Thyroid gland (tissue), 4 donors: ENCODE data around the gene SORCS2.

ENCODE experiments used
- POLR2A ChIP-seq, 2 donors: fragments of 450-650 bp; IDR thresholded peaks; one replicate each; pipeline ENCODE4 v1.6.1; 2017; ENCODE audit warnings: antibody characterized with exemption in 2 of 2, mild to moderate bottlenecking in 2 of 2, moderate library complexity in 1 of 2
- TF ChIP-seq, protein P1 (sequence below), 6 experiments: fragments of 200-600 bp in 3 of 6; fragments of 450-650 bp in 3 of 6; sonication (generic) in 3 of 6; IDR thresholded peaks; one replicate each; pipeline ENCODE4 v1.5.1; 2016 to 2019; ENCODE audit warnings: antibody characterized with exemption in 6 of 6, mild to moderate bottlenecking in 2 of 6, inconsistent platforms in 1 of 6, moderate library complexity in 1 of 6

DNA sequence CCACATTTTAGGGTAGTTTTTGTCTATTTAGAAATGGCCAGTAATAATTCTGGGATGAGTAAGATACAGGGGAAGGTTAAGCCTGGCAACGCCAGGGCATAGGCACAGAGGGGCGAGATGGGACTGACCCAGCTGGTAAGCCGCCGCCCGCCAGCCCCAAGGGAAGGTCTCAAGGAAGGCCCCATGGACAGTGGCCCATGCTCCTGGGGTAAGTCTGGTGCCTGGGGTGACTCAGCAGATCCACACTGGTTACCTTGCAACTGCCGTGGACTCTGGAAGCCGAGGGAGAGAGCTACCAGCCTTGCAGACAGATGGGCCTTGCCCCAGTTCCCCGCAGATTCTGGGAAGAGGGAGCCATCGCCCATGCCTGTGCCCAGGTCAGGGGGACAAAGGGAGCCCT, 567.9 kb downstream of the SORCS2 start:
- TF ChIP-seq, protein P1, sequence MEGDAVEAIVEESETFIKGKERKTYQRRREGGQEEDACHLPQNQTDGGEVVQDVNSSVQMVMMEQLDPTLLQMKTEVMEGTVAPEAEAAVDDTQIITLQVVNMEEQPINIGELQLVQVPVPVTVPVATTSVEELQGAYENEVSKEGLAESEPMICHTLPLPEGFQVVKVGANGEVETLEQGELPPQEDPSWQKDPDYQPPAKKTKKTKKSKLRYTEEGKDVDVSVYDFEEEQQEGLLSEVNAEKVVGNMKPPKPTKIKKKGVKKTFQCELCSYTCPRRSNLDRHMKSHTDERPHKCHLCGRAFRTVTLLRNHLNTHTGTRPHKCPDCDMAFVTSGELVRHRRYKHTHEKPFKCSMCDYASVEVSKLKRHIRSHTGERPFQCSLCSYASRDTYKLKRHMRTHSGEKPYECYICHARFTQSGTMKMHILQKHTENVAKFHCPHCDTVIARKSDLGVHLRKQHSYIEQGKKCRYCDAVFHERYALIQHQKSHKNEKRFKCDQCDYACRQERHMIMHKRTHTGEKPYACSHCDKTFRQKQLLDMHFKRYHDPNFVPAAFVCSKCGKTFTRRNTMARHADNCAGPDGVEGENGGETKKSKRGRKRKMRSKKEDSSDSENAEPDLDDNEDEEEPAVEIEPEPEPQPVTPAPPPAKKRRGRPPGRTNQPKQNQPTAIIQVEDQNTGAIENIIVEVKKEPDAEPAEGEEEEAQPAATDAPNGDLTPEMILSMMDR (IDR thresholded peaks at IDR 0.05) = no peak
- TF ChIP-seq POLR2A (IDR thresholded peaks at IDR 0.05) = no peak
